Liver (tissue), 3 donors: ENCODE data around the gene BTNL2.

Experiments used
- EGR1 ChIP-seq, 2 donors: IDR thresholded peaks; 2 replicates each; pipeline ENCODE4 v1.6.1; 2016 to 2018; ENCODE audit warnings: antibody characterized with exemption in 2 of 2, low read depth in 2 of 2
- FOXA1 ChIP-seq: IDR thresholded peaks from 2 replicates; pipeline ENCODE4 v1.6.1; 2016; ENCODE audit warnings: antibody characterized with exemption
- GABPA ChIP-seq, 2 donors: IDR thresholded peaks in 1 of 2; conservative IDR thresholded peaks in 1 of 2; 2 replicates each; pipeline ENCODE4 v1.6.1; 2016; ENCODE audit warnings: antibody characterized with exemption in 2 of 2, mild to moderate bottlenecking in 1 of 2, moderate library complexity in 1 of 2
- HNF4G ChIP-seq: IDR thresholded peaks from 2 replicates; pipeline ENCODE4 v1.6.1; 2016; ENCODE audit warnings: antibody characterized with exemption
- RAD21 ChIP-seq, 2 donors: IDR thresholded peaks; 2 replicates each; pipeline ENCODE4 v1.6.1; 2016; ENCODE audit warnings: antibody characterized with exemption in 2 of 2, mild to moderate bottlenecking in 2 of 2
- TAF1 ChIP-seq: conservative IDR thresholded peaks from 2 replicates; pipeline ENCODE4 v1.6.1; 2016; ENCODE audit warnings: antibody characterized with exemption, mild to moderate bottlenecking
- TF ChIP-seq, protein P1 (sequence below): fragments of 150-350 bp; IDR thresholded peaks from 2 replicates; pipeline ENCODE4 v1.5.1; 2017; ENCODE audit warnings: improper control_type of control experiment, low read depth, low read length; ENCODE audit not compliant: missing input control
- TF ChIP-seq, protein P2 (sequence below): IDR thresholded peaks from 2 replicates; pipeline ENCODE4 v1.6.1; 2016; ENCODE audit warnings: antibody characterized with exemption
- TF ChIP-seq, protein P3 (sequence below): IDR thresholded peaks from 2 replicates; pipeline ENCODE4 v1.6.1; 2016; ENCODE audit warnings: antibody characterized with exemption
- TF ChIP-seq, protein P4 (sequence below): IDR thresholded peaks from 2 replicates; pipeline ENCODE4 v1.6.1; 2016; ENCODE audit warnings: antibody characterized with exemption
- donor health status: healthy.
- donor health status: healthy.

DNA sequence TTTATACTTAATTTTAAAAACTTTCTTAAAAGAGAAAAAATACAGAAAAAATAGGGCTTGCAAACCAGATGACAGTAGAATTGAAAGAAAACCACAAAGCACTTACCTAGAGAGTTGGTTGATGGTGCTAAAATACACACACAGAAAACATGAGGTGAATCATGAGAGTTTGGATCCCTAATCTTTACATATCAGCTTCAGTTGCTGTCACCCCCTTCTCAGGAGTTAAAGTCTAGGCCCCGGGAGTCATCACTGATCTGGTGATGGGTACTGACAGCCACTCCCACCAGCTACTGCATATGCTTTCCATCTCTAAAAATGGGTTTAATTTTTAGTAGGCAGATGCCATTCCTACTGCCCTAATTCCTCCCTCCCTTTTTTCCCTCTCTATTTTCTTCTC is 52.0 kb downstream of the BTNL2 start:
- TF ChIP-seq, protein P1, sequence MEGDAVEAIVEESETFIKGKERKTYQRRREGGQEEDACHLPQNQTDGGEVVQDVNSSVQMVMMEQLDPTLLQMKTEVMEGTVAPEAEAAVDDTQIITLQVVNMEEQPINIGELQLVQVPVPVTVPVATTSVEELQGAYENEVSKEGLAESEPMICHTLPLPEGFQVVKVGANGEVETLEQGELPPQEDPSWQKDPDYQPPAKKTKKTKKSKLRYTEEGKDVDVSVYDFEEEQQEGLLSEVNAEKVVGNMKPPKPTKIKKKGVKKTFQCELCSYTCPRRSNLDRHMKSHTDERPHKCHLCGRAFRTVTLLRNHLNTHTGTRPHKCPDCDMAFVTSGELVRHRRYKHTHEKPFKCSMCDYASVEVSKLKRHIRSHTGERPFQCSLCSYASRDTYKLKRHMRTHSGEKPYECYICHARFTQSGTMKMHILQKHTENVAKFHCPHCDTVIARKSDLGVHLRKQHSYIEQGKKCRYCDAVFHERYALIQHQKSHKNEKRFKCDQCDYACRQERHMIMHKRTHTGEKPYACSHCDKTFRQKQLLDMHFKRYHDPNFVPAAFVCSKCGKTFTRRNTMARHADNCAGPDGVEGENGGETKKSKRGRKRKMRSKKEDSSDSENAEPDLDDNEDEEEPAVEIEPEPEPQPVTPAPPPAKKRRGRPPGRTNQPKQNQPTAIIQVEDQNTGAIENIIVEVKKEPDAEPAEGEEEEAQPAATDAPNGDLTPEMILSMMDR = no peak
- no peak for TF ChIP-seq TAF1
- no peak for TF ChIP-seq FOXA1
- TF ChIP-seq GABPA (IDR thresholded peaks at IDR 0.05 in 1 of 2, conservative IDR thresholded peaks at IDR 0.05 in 1 of 2) = no peak
- TF ChIP-seq, protein P2, sequence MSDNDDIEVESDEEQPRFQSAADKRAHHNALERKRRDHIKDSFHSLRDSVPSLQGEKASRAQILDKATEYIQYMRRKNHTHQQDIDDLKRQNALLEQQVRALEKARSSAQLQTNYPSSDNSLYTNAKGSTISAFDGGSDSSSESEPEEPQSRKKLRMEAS = no peak
- no peak for TF ChIP-seq RAD21 (IDR thresholded peaks at IDR 0.05)
- TF ChIP-seq, protein P3, sequence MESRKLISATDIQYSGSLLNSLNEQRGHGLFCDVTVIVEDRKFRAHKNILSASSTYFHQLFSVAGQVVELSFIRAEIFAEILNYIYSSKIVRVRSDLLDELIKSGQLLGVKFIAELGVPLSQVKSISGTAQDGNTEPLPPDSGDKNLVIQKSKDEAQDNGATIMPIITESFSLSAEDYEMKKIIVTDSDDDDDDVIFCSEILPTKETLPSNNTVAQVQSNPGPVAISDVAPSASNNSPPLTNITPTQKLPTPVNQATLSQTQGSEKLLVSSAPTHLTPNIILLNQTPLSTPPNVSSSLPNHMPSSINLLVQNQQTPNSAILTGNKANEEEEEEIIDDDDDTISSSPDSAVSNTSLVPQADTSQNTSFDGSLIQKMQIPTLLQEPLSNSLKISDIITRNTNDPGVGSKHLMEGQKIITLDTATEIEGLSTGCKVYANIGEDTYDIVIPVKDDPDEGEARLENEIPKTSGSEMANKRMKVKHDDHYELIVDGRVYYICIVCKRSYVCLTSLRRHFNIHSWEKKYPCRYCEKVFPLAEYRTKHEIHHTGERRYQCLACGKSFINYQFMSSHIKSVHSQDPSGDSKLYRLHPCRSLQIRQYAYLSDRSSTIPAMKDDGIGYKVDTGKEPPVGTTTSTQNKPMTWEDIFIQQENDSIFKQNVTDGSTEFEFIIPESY = no peak
- no peak for TF ChIP-seq EGR1 (IDR thresholded peaks at IDR 0.05; ENCODE audit: low read depth in 2 of 2)
- no peak for TF ChIP-seq HNF4G
- TF ChIP-seq, protein P4, sequence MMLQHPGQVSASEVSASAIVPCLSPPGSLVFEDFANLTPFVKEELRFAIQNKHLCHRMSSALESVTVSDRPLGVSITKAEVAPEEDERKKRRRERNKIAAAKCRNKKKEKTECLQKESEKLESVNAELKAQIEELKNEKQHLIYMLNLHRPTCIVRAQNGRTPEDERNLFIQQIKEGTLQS = no peak
